ENCODE measurements around the gene MBD3L3.

- TF ChIP-seq EZH2 (IDR thresholded peaks at IDR 0.05; ENCODE audit: insufficient read depth, poor library complexity, severe bottlenecking), result no peak
- TF ChIP-seq EZH2phosphoT487 (IDR thresholded peaks at IDR 0.05; ENCODE audit: insufficient read depth, low read depth), result no peak
These were observed 41.1 kb upstream of the MBD3L3 start for GRCh38 chr19:7099597-7099921.

All from GM23248 (cell line).